K562 (cell line): ENCODE measurements around the gene RFX7. TPM values are rescaled to one million over a fixed set of nuclear protein-coding genes. Genes with fewer than 3 reads are reported as not detected.
"Not testable (repeated sequence)": the region's sequence is repeated elsewhere in the genome, so short reads cannot be mapped to it uniquely, and the experiment has no call there.

Source experiments
- ATAC-seq: fragments of 200-7000 bp; cut with Tn5 transposase; 3 replicates; pipeline ENCODE4 v1.9.1; 2020; ENCODE audit warnings: moderate library complexity
- BruUV-seq: library from RNA; stranded (reverse); fragments of 400-500 nt; replicated peaks from 2 replicates; lab custom pipeline; 2021; lab: Mats Ljungman, UMichigan
- CTCF ChIA-PET: fragments of 300-600 bp; formaldehyde crosslinking; extraction: SDS; loops from one replicate; lab custom pipeline; 2021; ENCODE audit warnings: low intra/inter-chr PET ratio; lab: Yijun Ruan, JAX
- POLR2A ChIA-PET: fragments of 300-600, 350-650 bp; sonication (Branson Sonifier 250); formaldehyde crosslinking; extraction: SDS; loops from one replicate; lab custom pipeline; 2021; ENCODE audit warnings: antibody characterized with exemption, inconsistent platforms; lab: Yijun Ruan, JAX
- DNase-seq, 4 experiments: peaks; one replicate each; pipeline versions ENCODE4 v3.0.0 to v3.0.0-alpha.2; 2011 to 2018; ENCODE audit warnings: low spot score in 3 of 4, mixed read lengths in 3 of 4; ENCODE audit errors: extremely low read depth in 1 of 4
- FAIRE-seq: peaks from 2 replicates; lab custom pipeline; 2011; peaks lifted over from hg19 to GRCh38; lab: Jason Lieb, UNC
- H2AFZ ChIP-seq: 2 replicates; pipeline ENCODE4 v1.6.0; 2011; ENCODE audit warnings: low read depth, low read length, control low read depth, inconsistent platforms
- H3K27ac ChIP-seq: fragments of 200-600 bp; 3 replicates; pipeline ENCODE4 v1.8.0; 2011; ENCODE audit warnings: low read depth, mild to moderate bottlenecking, control low read depth, inconsistent platforms, low read length, moderate library complexity, mixed read lengths; ENCODE audit errors: extremely low read depth
- H3K27me3 ChIP-seq, 2 experiments: fragments of 300-600 bp in 1 of 2; 2 replicates in 1 of 2; 3 replicates in 1 of 2; pipeline versions ENCODE4 v1.6.0 to v1.8.0; 2011; ENCODE audit warnings: inconsistent platforms in 2 of 2, low read length in 2 of 2, mild to moderate bottlenecking in 1 of 2, mixed read lengths in 1 of 2, moderate library complexity in 1 of 2; ENCODE audit not compliant: control insufficient read depth in 2 of 2, insufficient read depth in 2 of 2
- H3K36me3 ChIP-seq: fragments of 300-600 bp; 3 replicates; pipeline ENCODE4 v1.8.0; 2011; ENCODE audit warnings: mild to moderate bottlenecking, low read length, inconsistent platforms; ENCODE audit not compliant: control insufficient read depth, insufficient read depth
- H3K4me1 ChIP-seq, 2 experiments: fragments of 200-600 bp in 1 of 2; replicated peaks in 1 of 2; 2 replicates in 1 of 2; 3 replicates in 1 of 2; pipeline versions ENCODE4 v1.5.1 to v1.8.0; 2011; ENCODE audit warnings: inconsistent platforms in 2 of 2, low read length in 2 of 2, mild to moderate bottlenecking in 1 of 2, mixed read lengths in 1 of 2, moderate library complexity in 1 of 2; ENCODE audit not compliant: control insufficient read depth in 2 of 2, insufficient read depth in 2 of 2
- H3K4me2 ChIP-seq: 2 replicates; pipeline ENCODE4 v1.6.1; 2011; ENCODE audit warnings: low read length, control low read depth, inconsistent platforms, mixed read lengths; ENCODE audit not compliant: insufficient read depth
- H3K4me3 ChIP-seq: fragments of 200-600 bp; sonication (generic), shearing (Covaris generic); 2 replicates; pipeline ENCODE4 v1.5.1; 2016; ENCODE audit warnings: control low read depth, inconsistent platforms
- H3K79me2 ChIP-seq: fragments of 200-600 bp; 3 replicates; pipeline ENCODE4 v1.8.0; 2011; ENCODE audit warnings: low read length, inconsistent platforms; ENCODE audit not compliant: control insufficient read depth, insufficient read depth
- H3K9ac ChIP-seq, 2 experiments: 2 replicates each; pipeline versions ENCODE4 v1.6.0 to v1.6.1; 2011; ENCODE audit warnings: low read depth in 2 of 2, low read length in 2 of 2, control low read depth in 1 of 2, inconsistent platforms in 1 of 2, mild to moderate bottlenecking in 1 of 2, mixed read lengths in 1 of 2; ENCODE audit not compliant: insufficient read depth in 1 of 2
- H3K9me1 ChIP-seq: one replicate; pipeline ENCODE4 v1.6.0; 2011; ENCODE audit warnings: inconsistent platforms, mild to moderate bottlenecking, low read length, moderate library complexity; ENCODE audit not compliant: control insufficient read depth, insufficient read depth
- H3K9me3 ChIP-seq: replicated peaks from 2 replicates; pipeline ENCODE4 v1.5.1; 2011; ENCODE audit warnings: low read depth, low read length, inconsistent platforms; ENCODE audit not compliant: control insufficient read depth, insufficient read depth
- H4K20me1 ChIP-seq: replicated peaks from 2 replicates; pipeline ENCODE4 v1.6.1; 2011; ENCODE audit warnings: low read length, inconsistent platforms, mixed read lengths; ENCODE audit not compliant: control insufficient read depth, insufficient read depth
- ARNT ChIP-seq, 2 experiments: fragments of 450-650 bp; IDR thresholded peaks; 2 replicates each; pipeline ENCODE4 v1.6.1; 2016; ENCODE audit warnings: mild to moderate bottlenecking in 1 of 2
- CXXC5 ChIP-seq: fragments of 250-450 bp; sonication (Bioruptor Pico); IDR thresholded peaks from 2 replicates; pipeline ENCODE4 v1.8.0; 2022; ENCODE audit warnings: inconsistent platforms, mild to moderate bottlenecking, moderate library complexity
- DMBX1 ChIP-seq: fragments of 250-450 bp; sonication (Bioruptor Pico); IDR thresholded peaks from 2 replicates; pipeline ENCODE4 v1.8.0; 2022; ENCODE audit warnings: inconsistent platforms, mild to moderate bottlenecking, moderate library complexity, borderline replicate concordance
- EGR1 ChIP-seq: fragments of 450-650 bp; conservative IDR thresholded peaks from 2 replicates; pipeline ENCODE4 v1.6.1; 2017; ENCODE audit warnings: mild to moderate bottlenecking
- ESRRA ChIP-seq: fragments of 450-650 bp; IDR thresholded peaks from 2 replicates; pipeline ENCODE4 v1.6.1; 2014; ENCODE audit warnings: low read depth, mild to moderate bottlenecking, moderate library complexity, borderline replicate concordance
- GTF2A2 ChIP-seq: IDR thresholded peaks from 2 replicates; pipeline ENCODE4 v1.6.1; 2016; ENCODE audit warnings: mild to moderate bottlenecking, missing genetic modification characterization, missing compliant biosample characterization
- HNRNPUL1 ChIP-seq: fragments of 200-400 bp; formaldehyde crosslinking; IDR thresholded peaks from 2 replicates; pipeline ENCODE4 v1.6.1; 2017; ENCODE audit warnings: low read length
- MECOM ChIP-seq: fragments of 250-450 bp; sonication (Bioruptor Pico); IDR thresholded peaks from 2 replicates; pipeline ENCODE4 v1.8.0; 2022; ENCODE audit warnings: inconsistent platforms
- MEIS2 ChIP-seq: fragments of 450-650 bp; IDR thresholded peaks from 2 replicates; pipeline ENCODE4 v1.6.1; 2014; ENCODE audit warnings: mild to moderate bottlenecking; ENCODE audit not compliant: partially characterized antibody
- NFE2L1 ChIP-seq: fragments of 450-650 bp; IDR thresholded peaks from 2 replicates; pipeline ENCODE4 v1.6.1; 2016; ENCODE audit warnings: missing genetic modification characterization, low read depth, mild to moderate bottlenecking, missing compliant biosample characterization, moderate library complexity, borderline replicate concordance
- ZBTB17 ChIP-seq: fragments of 450-650 bp; formaldehyde crosslinking; IDR thresholded peaks from 2 replicates; pipeline ENCODE4 v1.4.0; 2020; ENCODE audit warnings: mild to moderate bottlenecking
- ZNF311 ChIP-seq: fragments of 250-450 bp; sonication (Bioruptor Pico); IDR thresholded peaks from 2 replicates; pipeline ENCODE4 v1.4.0; 2020; ENCODE audit warnings: mild to moderate bottlenecking, moderate library complexity
- ZNF592 ChIP-seq: fragments of 450-650 bp; IDR thresholded peaks from 2 replicates; pipeline ENCODE4 v1.6.1; 2017; ENCODE audit warnings: antibody characterized with exemption, mild to moderate bottlenecking
- WGBS: fragments of 100-300 bp; shearing (Covaris generic); methylation state at CpG from one replicate; pipeline ENCODE4 v1.1.6; 2016; ENCODE audit warnings: low coverage, mixed read lengths; ENCODE audit not compliant: insufficient coverage; ENCODE audit errors: missing lambda C conversion rate; 5-methylcytosine and 5-hydroxymethylcytosine counted together
- in situ Hi-C: fragments of 300-500 bp; cut with MboI; formaldehyde crosslinking; loops from 4 replicates; pipeline ENCODE4 v1.15.0; 2018; ENCODE audit warnings: inconsistent platforms, mixed read lengths
- intact Hi-C: fragments of 100-400 bp; cut with micrococcal nuclease; formaldehyde crosslinking; loops from 2 replicates; pipeline ENCODE4 v1.14.2; 2022
- polyA plus RNA-seq, 8 experiments: library from polyadenylated mRNA; depleted of rRNA in 4 of 8; stranded (reverse) in 5 of 8; unstranded in 3 of 8; fragments of >200 nt; fragmentation: Nextera tagmentation in 2 of 8; fragmentation: Illumina TruSeq in 1 of 8; extraction: Ambion mirVana in 2 of 8; extraction: Trizol in 1 of 8; gene quantifications; 2 replicates each; pipeline versions ENCODE4 v1.2.1 to v1.2.3, GENCODE V29; 2011 to 2014; ENCODE audit warnings: inconsistent platforms in 1 of 8, missing spikeins in 1 of 8
- total RNA-seq, 7 experiments: library from RNA; depleted of rRNA in 6 of 7; stranded (reverse); fragments of >200 nt in 6 of 7; fragmentation: Illumina TruSeq in 2 of 7; extraction: Trizol in 2 of 7; gene quantifications; 2 replicates each; pipeline versions ENCODE4 v1.2.1 to v1.2.3, GENCODE V29; 2011 to 2021; ENCODE audit warnings: low replicate concordance in 1 of 7
- TF ChIP-seq, protein P1 (sequence below): fragments of 450-650 bp; formaldehyde crosslinking; IDR thresholded peaks from 2 replicates; pipeline ENCODE4 v1.4.0; 2020; ENCODE audit warnings: mild to moderate bottlenecking, moderate library complexity

The RFX7 gene
- total and polyA plus RNA-seq, 9 of the 15 experiments (the other 6 are each of a cell fraction or from before 2014, with no cell fraction given) = 2.4 to 17.9 (median 6.3) TPM

- TF ChIP-seq HNRNPUL1 = no peak
- TF ChIP-seq ARNT (IDR thresholded peaks at IDR 0.05) = no peak
Observed at GRCh38 chr15:56205061-56205876, 38.4 kb downstream of the RFX7 start (continued).

DNA sequence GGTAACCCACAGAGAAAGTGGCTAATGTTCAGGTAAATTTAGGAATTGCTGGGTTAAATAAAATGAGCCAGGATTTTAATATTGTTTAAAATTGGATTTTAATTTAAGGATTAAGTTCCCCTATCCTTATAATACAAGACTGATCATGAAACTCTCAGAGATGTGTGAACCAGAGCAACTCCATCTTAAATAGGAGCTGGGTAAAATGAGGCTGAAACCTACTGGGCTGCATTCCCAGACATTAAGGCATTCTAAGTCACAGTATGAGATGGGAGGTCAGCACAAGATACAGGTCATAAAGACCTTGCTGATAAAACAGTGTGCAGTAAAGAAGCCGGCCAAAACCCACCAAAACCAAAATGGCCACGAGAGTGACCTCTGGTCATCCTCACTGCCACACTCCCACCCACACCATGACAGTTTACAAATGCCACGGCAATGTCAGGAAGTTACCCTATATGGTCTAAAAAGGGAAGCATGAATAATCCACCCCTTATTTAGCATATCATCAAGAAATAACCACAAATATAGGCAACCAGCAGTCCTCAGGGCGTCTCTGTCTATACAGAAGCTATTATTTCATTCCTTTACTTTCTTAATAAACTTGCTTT lies 40.3 kb downstream of the RFX7 start:
- Histone ChIP-seq H3K27ac (peak overlapping the region; percentile 66; the same call in 2 of the 3 replicates), H3K79me2 (peaks cover 84% of the 10 kb centered on the region)
- POLR2A ChIA-PET = interaction anchor here (0.8 to 1.0 kb wide), 2 partner anchors 9 to 25 kb away, joined by 3 to 4 read pairs; no protein-coding TSS in a partner anchor
- H3K4me2 ChIP-seq, FAIRE-seq, intact Hi-C loops, H3K9ac ChIP-seq, H4K20me1 ChIP-seq, H3K9me3 ChIP-seq, H3K4me3 ChIP-seq, H2AFZ ChIP-seq, in situ Hi-C loops, H3K4me1 ChIP-seq, H3K36me3 ChIP-seq, H3K9me1 ChIP-seq, BruUV-seq, CTCF ChIA-PET, H3K27me3 ChIP-seq: not testable (repeated sequence)
- peak; percentile 51 for ATAC-seq
- peak in 1 of 4 experiments; percentile 35 for DNase-seq
- 16% methylated on average over 4 of the region's 4 CpGs for WGBS
- TF ChIP-seq EGR1 (peak; percentile 26; the same call in 1 of the 2 replicates), GTF2A2 (tag) (peak; percentile 91), MEIS2 (peak; percentile 61), CXXC5 (CRISPR knock-in tag) (0 out of 2 replicates have a peak, but pooled peaks have one; percentile 41), ZNF592 (peak; percentile 98), ESRRA (peak; percentile 45; the same call in 1 of the 2 replicates), DMBX1 (CRISPR knock-in tag) (peak; percentile 92), ZBTB17 (peak; percentile 50; the same call in 1 of the 2 replicates), NFE2L1 (peak; percentile 61), ZNF311 (CRISPR knock-in tag) (0 out of 2 replicates have a peak, but pooled peaks have one; percentile 63), MECOM (CRISPR knock-in tag) (peak; percentile 77; the same call in 1 of the 2 replicates)
- TF ChIP-seq, protein P1, sequence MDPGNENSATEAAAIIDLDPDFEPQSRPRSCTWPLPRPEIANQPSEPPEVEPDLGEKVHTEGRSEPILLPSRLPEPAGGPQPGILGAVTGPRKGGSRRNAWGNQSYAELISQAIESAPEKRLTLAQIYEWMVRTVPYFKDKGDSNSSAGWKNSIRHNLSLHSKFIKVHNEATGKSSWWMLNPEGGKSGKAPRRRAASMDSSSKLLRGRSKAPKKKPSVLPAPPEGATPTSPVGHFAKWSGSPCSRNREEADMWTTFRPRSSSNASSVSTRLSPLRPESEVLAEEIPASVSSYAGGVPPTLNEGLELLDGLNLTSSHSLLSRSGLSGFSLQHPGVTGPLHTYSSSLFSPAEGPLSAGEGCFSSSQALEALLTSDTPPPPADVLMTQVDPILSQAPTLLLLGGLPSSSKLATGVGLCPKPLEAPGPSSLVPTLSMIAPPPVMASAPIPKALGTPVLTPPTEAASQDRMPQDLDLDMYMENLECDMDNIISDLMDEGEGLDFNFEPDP (CRISPR knock-in tag) = 0 out of 2 replicates have a peak, but pooled peaks have one; percentile 44
